Body of pancreas (tissue), 4 donors: Measurements from ENCODE around the gene CBR3.

Source experiments
- POLR2A ChIP-seq, 3 donors: fragments of 450-650 bp; IDR thresholded peaks; one replicate each; pipeline ENCODE4 v1.6.1; 2016; ENCODE audit warnings: antibody characterized with exemption in 3 of 3, mild to moderate bottlenecking in 2 of 3
- TF ChIP-seq, protein P1 (sequence below), 7 experiments: fragments of 450-650 bp in 4 of 7; fragments of 200-600 bp in 3 of 7; sonication (generic) in 3 of 7; IDR thresholded peaks; one replicate each; pipeline ENCODE4 v1.5.1; 2016 to 2019; ENCODE audit warnings: antibody characterized with exemption in 7 of 7

DNA sequence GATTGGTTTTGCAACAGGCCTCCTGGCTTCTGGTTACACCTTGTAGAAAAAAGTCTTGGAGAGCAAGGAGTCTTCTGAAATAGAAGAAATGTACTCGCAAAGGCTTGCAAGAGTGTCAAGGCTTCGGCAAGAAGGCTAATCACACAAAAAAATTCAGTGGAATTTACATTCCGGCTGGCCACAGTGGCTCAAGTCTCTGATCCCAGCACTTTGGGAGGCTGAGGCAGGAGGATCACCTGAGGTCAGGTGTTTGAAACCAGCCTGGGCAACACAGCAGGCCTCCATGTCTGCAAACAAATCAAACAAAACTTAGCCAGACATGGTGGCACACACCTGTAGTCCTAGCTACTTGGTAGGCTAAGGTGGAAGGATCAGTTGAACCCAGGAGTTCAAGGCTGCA, 14.0 kb downstream of the CBR3 start:
- TF ChIP-seq, protein P1, sequence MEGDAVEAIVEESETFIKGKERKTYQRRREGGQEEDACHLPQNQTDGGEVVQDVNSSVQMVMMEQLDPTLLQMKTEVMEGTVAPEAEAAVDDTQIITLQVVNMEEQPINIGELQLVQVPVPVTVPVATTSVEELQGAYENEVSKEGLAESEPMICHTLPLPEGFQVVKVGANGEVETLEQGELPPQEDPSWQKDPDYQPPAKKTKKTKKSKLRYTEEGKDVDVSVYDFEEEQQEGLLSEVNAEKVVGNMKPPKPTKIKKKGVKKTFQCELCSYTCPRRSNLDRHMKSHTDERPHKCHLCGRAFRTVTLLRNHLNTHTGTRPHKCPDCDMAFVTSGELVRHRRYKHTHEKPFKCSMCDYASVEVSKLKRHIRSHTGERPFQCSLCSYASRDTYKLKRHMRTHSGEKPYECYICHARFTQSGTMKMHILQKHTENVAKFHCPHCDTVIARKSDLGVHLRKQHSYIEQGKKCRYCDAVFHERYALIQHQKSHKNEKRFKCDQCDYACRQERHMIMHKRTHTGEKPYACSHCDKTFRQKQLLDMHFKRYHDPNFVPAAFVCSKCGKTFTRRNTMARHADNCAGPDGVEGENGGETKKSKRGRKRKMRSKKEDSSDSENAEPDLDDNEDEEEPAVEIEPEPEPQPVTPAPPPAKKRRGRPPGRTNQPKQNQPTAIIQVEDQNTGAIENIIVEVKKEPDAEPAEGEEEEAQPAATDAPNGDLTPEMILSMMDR (IDR thresholded peaks at IDR 0.05) = no peak
- no peak for TF ChIP-seq POLR2A (IDR thresholded peaks at IDR 0.05)
